Fibroblast of gingiva (primary cell): ENCODE results near the gene TWNK.

Experiments used
- DNase-seq: peaks from one replicate; pipeline ENCODE4 v3.0.0-alpha.2; 2011; ENCODE audit warnings: low read depth

Gene TWNK

DNA sequence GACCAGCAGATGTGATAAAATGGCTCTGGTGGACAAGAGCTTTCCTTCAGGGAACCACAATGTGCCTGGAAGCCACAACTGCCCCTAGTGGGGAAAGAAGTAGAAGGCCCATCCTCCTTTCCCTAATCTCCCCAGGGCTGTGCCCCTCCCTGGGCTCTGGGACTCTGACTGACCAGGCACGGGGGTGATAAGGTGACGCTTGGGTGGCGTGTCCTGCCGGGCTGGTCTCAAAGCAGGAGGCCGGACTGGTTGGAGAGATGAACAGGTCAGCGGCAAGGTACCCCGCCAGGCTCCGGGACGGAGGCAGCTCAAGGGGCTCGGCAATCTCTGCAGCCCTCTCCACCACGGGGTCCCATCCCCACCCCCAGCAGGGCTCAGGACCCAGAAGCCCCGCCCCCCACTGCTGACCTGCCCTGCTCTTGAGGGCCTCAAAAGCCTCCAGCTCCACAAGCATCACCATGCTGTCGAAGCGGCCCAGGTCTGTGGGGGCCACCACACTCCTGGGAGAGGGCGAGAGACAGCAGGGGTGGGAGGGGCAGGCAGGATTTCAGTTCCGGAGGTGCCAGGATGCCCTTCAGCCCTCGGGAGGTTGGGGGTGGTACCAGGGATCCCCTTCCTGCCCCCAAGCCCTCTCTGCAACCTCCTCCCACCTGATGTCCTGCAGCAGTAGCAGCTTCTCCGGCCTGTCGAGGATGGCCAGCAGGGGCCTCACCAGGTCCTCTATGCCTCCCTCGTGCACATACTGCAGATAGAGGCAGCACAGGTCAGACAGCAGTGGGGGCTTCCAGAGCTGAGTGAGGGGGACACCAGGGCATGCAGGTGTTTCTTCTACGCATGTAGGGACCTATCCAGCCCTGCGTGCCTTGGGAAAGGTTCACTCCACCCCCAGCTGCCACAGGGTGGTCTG is 24.4 kb downstream of the TWNK start:
- no peak for DNase-seq

DNA sequence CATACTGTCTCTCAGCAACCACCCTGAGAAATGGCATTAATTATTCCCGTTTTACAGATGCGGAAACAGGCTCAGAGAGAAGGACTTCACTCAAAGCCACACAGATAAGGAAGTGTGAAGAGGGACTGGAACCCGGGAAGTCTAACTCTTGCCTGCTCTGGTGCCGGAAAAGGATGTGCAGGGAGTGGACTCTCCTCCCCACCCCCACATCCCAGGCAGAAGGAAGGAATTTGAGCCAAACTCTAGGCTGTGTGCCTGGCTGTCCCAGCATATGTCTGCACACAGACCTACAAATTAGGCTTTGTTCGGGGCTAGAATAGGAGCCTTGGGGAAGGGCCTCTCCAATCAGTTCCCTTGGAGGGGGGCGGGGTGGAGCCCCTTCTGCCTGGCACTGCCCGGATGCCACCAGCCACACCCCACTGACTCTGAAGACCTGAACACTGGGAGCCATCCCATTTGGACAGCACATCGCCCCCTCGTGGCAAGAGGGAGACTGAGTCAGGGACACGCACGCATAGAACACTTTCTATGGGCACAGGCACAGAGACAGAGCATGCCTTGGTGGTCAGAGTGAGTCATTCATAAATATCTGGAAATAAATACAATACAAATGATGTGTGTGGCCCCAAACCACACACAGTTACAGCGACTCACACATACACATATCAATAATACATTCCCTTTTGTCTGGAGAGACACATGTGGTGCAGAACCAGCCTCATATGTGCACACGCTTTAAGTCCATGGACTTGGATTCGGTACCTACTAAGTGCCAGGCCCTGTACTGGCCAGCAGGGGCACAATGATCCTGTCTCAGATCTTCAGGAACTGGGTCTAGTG is 25.4 kb downstream of the TWNK start:
- peak; percentile 84 for DNase-seq

DNA sequence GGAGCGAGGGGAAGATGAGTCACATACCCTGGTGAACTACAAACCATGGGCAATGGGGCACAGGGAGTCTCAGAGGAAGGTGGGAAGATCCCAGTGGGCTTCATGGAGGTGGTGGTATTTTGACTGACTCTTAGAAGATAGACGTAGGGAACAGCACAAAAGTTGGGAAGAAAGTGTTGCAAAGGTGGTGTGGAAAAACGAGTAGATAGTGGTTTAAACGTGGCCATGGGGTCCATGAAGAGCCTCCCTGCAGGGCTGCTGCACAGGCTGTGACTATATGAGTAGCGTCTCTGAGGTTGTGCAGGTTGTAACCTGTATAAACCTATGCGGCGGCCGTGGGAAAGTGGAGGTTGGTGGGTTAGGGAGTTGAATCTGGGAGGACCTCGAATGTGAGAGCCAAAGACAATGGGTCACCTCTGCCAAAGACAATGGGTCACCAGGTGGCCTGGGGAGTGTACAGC is 26.1 kb downstream of the TWNK start:
- DNase-seq = no peak

DNA sequence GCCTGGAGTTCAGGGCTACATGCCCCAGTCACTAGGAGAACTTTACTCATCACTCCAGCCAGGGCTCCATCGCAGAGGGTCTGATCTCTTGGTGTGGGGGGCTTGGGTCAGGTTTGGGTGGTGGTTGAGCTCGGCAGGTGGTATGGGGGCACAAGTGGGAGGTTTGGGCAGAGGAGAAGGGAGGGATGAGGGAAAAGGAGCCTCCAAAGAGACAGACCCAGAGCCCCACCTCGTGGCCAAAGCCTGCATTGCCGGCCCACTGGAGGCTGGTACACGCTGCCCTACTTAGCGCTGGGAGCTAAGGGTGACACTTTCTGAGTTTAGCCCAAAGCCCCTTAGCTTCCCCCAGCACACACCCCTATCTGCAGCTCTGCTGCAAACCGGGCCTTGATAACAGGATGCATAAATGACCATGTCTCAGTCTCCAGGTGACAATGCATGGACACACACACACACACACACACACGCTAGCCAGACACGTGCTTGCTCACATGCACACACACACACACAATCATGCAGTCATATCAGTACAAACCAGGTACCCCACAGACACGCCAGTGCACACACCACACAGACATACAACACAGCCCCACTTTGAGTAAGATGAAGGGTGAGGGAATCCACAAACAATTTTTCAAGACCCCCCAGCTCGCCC is 27.0 kb downstream of the TWNK start:
- peak; percentile 56 for DNase-seq

DNA sequence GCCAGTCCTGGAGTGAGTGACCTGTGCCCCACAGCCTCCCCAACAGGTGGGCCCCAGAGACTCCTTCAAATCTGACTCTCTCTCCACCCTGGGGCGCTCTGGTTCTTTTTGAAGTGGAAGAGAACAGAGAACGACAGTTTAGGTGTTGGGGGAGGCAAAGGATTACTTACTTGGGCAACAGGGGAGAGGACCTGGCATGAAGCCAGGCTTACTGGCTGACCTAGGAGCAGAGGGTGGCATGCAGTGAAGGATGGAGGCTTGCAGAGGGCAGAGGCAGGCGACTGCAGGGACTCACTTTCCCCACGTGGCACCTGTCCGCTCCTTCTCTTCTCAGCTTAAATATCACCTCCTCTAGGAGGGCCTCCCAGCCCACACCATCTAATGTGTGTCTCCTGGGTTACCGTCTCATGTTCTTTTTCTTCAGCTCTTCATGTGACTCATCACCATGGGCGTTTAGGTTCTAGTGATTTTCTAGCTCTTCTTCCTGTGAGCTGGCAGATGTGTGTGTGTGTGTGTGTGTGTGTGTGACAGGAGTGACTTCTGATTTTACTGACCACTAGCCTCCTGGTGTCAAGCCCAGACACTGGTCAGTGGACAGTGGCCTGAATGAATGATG is 27.7 kb downstream of the TWNK start:
- peak; percentile 84 for DNase-seq

DNA sequence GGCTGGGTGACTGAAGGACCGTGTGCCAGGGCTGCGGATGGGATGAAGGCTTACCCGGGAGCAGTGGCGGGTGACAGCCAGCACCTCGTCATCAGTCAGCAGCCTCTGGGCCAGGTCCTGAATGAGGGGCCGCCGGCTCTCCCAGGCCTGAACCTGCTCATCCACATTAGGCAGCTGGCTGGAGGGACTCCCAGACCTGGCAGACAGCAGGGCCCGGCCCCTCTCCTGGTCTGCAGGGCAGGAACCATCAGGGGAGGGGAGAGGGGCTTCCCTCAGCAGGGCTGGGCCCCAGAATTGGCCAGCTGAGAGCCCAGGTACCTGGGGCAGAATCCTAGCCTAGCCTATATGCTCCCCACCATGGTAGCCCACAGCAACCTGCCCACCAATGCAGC is 28.2 kb downstream of the TWNK start:
- DNase-seq = no peak

DNA sequence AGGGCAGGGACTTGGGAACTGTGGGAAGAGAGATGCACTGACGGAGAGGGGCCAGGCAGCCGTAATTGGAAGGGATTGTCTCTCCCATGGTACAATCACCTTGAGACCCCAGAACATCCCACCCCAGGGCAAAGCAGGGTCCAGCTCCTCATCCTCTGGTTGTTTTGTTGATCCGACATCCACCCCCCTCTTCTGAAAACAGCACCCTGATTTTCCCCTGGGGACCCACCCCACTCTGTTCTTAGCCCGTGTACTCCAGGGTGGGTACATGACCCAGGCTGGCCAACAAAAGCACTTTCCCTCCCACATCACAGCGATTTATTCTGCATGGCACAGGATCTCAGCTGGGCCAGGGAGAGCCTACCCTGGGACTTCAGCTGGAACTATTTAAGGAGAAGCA is 29.5 kb downstream of the TWNK start:
- no peak for DNase-seq

DNA sequence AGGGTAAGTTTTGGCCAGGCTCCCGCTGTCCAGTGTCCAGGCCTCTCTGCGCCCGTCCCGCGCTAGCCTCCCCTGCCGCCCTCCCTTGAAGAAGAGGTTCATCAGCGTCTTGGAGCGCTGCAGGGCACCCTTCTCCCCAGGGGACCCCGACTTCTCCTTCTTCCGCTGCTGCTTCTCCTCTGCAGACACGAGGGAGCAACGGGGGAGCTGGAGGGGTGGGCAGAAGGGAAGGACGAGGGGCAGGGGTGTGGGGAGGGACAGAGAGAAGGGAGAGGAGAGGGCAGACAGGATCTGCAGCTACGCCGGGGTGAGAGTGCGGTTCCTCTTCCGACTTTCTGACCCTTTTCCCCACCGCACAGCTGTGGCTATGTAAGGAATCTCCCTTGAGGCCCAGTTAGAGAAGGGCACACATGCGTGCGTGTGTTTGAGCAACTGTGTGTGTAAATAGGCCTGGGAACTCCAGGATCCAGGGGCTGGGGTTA is 30.8 kb downstream of the TWNK start:
- no peak for DNase-seq

DNA sequence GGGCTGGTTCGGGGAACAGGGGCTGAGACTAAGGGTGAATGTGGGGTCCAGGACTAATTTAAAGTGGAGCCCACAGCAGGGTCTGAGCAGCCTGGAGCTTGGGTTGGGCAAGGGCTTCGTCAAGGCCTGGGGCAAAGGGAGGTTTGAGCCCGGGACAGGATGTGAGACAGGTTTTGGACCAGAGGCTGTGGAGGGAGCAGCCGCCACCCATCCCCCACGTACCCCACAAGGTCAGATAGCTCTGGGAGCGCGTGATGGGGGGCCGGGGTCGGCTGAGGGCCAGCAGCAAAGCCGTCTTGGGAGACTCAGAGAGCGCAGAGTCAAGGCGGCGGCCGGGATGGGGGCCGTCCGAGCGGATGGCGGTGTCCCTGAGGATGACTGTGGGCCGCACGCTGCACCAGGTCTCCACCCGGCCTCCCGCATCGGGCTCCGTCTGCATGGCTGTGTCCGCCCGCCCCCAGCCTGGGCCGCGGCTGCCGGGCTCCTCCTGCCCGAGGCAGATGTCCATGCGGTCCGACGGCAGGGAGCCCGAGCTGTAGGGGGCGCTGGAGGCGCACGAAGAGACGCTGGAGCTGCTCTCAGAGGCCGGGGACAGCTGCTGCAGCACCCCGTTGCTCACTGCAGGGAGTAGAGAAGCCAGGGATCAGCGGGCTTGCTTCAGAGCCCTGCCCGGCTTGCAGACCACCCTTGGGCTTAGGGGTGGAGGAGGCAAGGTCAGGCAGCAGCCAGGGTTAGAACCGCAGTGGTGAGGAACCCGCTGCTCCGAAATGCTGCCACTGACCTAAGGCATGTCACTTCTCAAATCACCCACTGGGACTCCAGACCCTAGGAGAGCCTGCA is 31.5 kb downstream of the TWNK start:
- DNase-seq = peak; percentile 71

DNA sequence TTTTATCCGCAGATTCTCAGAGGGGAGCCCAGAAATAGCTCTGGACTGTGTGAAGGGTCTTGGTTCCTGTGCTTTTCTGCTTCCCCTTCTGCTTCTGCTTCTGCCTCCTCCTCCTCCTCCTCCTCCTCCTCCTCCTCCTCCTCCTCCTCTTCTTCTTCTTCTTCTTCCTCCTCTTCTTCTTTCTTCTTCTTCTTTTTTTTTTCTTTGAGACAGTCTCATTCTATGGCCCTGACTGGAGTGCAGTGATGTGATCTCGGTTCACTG is 32.0 kb downstream of the TWNK start:
- DNase-seq = no peak

DNA sequence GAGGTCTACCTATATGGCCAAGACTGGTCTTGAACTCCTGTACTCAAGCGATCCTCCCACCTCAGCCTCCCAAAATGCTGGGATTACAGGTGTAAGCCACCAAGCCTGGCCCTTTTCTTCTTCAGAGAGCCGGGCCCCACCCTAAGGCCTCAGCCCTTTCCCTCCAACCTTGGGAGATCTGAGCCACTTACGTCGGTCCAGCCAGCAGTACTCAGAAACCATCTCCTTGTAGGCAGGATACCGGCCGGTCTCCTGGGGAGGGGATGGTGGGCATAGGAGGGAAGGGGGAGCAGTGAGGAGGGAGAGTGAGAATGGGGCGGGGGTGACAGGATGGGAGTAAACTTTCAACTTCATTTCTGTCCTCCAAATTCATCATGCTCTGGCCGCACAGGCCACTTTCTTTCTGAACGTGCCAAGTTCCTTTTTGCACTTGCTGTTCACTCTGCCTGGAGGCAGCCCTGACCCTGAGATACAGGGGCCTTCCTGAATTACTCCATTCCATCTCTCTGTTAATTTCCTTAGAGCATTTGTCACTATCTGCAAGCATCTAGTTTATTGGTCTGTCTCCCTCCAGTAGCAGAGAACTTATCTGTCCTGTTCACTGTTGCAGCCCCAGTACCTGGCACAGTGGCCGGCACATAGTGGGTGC is 33.2 kb downstream of the TWNK start:
- no peak for DNase-seq

DNA sequence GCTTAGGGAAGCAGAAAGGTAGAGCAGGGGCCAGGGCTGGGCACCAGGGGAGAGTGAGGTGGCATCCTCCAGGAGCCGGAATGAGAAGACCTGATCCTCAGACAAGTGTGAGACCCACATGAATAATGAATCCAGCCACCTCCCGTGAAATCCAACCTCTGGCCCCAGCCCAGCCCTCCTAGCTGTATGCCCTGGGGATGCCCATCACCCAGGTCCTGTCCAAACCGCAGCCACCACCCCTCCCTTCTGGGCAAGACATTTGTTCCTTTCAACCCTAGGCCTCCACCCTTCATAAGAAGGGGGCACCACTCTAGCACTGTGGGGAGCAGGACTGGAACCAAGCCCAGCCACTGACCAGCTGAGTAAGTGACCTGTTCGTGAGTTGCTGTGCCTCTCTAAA is 33.9 kb downstream of the TWNK start:
- DNase-seq = no peak

DNA sequence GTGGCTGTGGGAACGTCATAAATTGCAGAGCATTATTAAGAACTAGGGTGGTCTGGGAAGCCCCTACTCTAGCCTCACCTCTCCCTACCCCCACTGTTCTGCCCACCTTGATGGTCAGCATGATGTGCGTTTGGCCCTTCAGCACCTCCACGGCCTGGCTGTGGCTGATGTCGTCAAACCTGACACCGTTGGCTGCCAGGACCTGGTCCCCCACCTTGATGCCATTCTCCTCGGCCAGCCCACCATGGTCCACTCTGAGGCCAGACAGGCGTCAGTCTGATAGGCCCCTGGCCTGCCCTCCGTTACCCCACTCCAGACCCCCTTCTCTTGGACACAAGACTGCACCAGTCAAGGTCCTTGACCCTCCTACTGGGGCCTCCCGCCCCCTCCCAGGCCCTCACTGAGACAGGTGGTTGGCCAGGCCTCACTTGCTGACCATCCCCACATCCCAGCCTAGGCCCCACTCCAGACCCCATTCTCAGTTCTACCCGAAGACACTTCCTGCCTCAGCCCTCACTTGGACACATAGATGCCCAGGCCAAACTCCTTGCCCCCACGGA is 34.4 kb downstream of the TWNK start:
- DNase-seq = no peak

DNA sequence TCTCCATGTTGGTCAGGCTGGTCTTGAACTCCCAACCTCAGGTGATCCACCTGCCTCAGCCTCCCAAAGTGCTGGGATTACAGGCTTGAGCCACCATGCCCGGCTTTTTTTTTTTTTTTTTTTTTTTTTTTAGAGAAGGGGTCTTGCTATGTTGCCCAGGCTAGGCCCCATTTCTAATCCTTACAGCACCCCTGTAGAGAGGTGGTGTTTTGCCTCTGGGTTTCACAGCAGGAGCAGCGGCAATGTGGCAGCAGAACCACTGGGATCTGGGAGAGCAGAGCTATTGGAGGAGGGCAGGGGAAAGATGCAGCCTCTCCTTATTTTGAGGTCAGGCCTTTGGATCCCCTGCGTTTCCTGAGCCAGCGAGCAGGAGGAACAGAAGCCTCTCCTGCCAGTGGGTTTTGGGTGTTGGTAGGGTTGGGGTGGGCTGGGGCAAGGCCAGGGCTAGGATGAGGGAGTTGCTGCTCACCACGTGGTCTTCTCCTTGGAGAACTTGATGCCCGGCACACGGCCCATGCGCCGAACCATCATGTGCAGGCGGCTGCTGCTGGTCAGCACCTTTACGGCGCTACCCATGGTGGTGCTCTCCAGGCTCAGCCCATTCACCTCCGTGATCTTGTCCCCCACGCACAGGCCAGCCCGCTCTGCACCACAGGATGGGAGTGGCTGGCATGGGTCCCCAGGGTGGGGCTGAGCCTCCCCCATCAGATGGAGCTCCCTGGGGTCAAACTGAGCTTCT is 35.8 kb downstream of the TWNK start:
- DNase-seq = no peak

DNA sequence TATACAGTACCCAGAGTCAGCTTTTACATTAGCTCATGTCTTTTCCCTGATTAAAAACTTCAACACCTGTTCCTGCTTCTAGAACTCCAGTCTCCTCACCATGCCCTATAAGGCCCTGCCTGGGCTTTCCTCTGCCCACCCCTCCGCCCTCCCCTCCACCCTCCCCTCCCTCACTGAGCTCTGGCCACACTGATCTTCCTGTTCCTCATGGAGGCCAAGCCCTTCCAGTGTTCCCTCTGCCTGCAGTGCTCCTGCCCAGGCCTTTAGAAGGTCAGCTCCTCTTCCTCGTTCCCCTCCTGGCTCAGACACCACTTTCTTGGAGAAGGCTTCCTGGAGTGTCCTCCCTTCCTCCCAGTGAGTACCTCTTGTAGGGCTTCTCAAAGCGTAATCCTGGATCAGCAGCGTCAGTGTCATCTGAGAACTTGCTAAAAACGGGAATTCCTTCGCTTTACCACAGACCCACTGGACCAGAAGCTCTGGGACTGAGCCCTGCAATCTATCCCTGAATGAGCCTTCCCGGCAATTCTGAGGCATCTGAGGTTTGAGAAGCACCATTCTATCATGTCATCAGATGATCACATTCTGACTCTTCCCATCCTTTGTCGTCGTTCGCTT is 39.9 kb downstream of the TWNK start:
- DNase-seq = no peak

DNA sequence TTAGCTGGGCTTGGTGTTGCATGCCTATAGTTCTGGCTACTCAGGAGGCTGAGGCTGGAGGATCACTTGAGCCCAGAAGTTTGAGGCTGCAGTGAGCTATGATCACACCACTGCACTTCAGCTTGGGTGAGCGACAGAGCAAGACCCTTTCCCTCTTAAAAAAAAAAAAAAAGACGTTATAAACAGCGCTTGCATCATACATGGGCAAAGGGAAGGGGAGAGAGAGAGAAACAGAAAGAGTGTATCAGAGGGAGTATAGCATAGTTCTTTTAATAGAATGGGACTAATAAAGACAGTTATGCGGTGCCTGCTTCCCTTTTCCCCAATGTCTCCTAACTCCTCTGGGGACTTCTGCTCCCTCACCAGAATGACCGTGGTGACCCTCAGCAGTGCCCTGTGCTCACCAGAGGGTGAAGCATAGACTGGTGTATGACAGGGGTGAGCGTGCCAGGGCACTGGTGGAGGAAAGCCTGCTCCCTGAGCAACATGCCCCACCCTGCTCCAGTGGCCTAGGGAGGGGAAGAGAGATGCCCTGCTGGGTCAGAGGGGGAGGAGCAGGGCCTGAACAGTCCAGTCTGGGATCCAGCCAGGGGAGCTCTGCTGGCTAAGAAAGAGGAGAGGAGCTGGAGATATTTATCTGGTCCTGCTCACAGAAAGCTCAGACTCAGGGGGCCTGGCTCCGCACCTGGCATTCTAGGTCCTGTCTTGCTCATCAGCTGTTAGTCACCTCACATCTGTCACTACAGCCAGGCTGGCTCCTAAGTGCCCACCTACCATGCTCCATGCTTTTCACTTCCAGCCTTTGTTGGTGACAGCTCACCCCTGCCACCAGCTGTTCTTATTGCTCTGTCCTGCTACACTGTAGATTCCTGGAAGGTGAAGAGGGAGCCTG is 41.3 kb downstream of the TWNK start:
- no peak for DNase-seq

DNA sequence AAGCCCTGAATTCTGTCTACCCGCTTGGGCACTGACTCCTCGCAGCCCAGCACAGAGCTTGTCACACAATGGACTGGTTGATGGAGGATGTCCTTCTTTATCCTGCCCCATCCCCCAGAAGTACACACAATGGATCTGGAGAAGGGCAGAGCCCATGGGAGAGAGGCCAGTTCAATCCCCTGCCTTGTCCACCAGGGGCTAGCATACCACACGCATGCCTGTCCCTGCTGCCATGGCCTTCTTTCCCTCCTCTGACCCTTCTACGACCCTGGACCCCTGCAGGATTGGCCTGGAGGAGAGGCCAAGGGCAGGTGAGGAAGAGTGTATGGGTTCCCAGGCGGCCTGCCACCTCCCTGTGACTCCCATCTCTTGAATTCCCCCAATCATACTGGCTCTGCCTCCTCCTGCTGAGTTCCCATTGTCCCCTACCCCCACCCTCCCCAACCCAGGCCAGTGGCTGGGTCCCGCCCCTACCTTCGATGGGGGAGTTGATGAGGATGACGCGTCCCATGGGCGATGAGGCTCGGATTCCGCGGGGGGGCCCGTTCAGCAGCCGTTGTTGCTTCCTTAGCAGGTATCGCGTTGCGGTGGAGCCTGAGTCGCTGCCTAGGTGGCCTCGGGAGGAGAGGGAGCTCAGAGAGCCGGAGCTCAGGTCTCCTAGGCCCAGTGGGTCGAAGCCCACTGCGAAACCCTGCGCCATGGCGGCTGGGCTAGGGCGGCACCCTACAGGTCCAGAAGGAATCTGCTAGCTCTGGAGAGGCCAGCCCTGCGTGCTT is 42.4 kb downstream of the TWNK start:
- DNase-seq = no peak
